Activated naive CD4-positive, alpha-beta T cell treated with anti-CD3 and anti-CD28 coated beads, Interleukin-2, amount 50 U/mL, for 72 hours (primary cell): ENCODE measurements around the gene RTN4RL1. TPM values are rescaled to one million over a fixed set of nuclear protein-coding genes. Genes with fewer than 3 reads are reported as not detected.
"Not testable (repeated sequence)": the region's sequence is repeated elsewhere in the genome, so short reads cannot be mapped to it uniquely, and the experiment has no call there.

Experiments
- ATAC-seq, 2 donors: fragments of 150-1000 bp; cut with Tn5 transposase; 2 replicates each; pipeline ENCODE4 v1.10.0; 2021; ENCODE audit warnings: mild to moderate bottlenecking in 2 of 2, moderate library complexity in 2 of 2
- DNase-seq, 2 donors: peaks; one replicate each; pipeline ENCODE4 v3.0.0; 2021 to 2022; ENCODE audit warnings: low spot score in 2 of 2
- H3K27ac Mint-ChIP-seq, 2 donors: one replicate each; pipeline ENCODE4 v1.8.0; 2022; ENCODE audit warnings: mild to moderate bottlenecking in 2 of 2, mixed read lengths in 2 of 2
- H3K36me3 Mint-ChIP-seq, 2 donors: one replicate each; pipeline ENCODE4 v1.8.0; 2022; ENCODE audit warnings: mixed read lengths in 2 of 2
- H3K9me3 Mint-ChIP-seq, 2 donors: one replicate each; pipeline ENCODE4 v1.8.0; 2022; ENCODE audit warnings: mixed read lengths in 2 of 2
- total RNA-seq, 2 donors: library from RNA; stranded (reverse); gene quantifications; one replicate each; pipeline ENCODE4 v1.2.3, GENCODE V29; 2022

RTN4RL1 gene
- total RNA-seq, 2 donors from 2014 or later = 0.06 to 0.07 TPM

GRCh38 chr17:1896243-1897104 is 128.7 kb downstream of the RTN4RL1 start:
- Mint-ChIP-seq H3K9me3 (no peaks in the 10 kb centered on the region), H3K27ac (peak overlapping the region in 1 of 2 donors; percentile 16), H3K36me3 (peaks cover 0 to 9% of the 10 kb centered on the region in 2 donors)
- peak in 1 of 2 donors; percentile 58 for ATAC-seq
- no peak for DNase-seq

- not testable (repeated sequence) for H3K9me3 Mint-ChIP-seq, ATAC-seq, H3K36me3 Mint-ChIP-seq, DNase-seq, H3K27ac Mint-ChIP-seq
Measured at GRCh38 chr17:1895479-1895878, 129.7 kb downstream of the RTN4RL1 start.

- H3K36me3 Mint-ChIP-seq = peaks cover 0 to 9% of the 10 kb centered on the region in 2 donors
- H3K27ac Mint-ChIP-seq = peak overlapping the region in 1 of 2 donors; percentile 83
- no peaks in the 10 kb centered on the region for H3K9me3 Mint-ChIP-seq
- no peak for DNase-seq
- ATAC-seq = no peak
Measured at GRCh38 chr17:1894753-1895339, 130.3 kb downstream of the RTN4RL1 start.

GRCh38 chr17:1890758-1891450 is 134.2 kb downstream of the RTN4RL1 start:
- H3K36me3 Mint-ChIP-seq = peaks cover 9 to 13% of the 10 kb centered on the region in 2 donors
- ATAC-seq (peak; percentile 86 to 92), DNase-seq (no peak)
- no peaks in the 10 kb centered on the region for H3K9me3 Mint-ChIP-seq
- peak overlapping the region; percentile 36 to 73 for H3K27ac Mint-ChIP-seq

- Mint-ChIP-seq H3K9me3 (no peaks in the 10 kb centered on the region), H3K27ac (no peak overlapping the region), H3K36me3 (peaks cover 24 to 27% of the 10 kb centered on the region in 2 donors)
- DNase-seq (no peak), ATAC-seq (no peak)
Measured at GRCh38 chr17:1888741-1889140, 136.4 kb downstream of the RTN4RL1 start.

Other genes with a start within 250 kb of the RTN4RL1 start
- 10 to 100 TPM; 18.5 to 19.8 TPM for gene SMYD4, start 195.4 kb downstream of the RTN4RL1 start, total RNA-seq
- gene RPA1, start 195.3 kb downstream of the RTN4RL1 start, total RNA-seq = 100 to 1,000 TPM; 118 to 174 TPM
- 10 to 100 TPM; 30.5 to 38.0 TPM for gene DPH1, start 4.8 kb upstream of the RTN4RL1 start, total RNA-seq
- gene OVCA2, start 16.7 kb upstream of the RTN4RL1 start, total RNA-seq = 10 to 100 TPM; 21.8 to 30.7 TPM
- gene HIC1, start 29.8 kb upstream of the RTN4RL1 start, total RNA-seq = 10 to 100 TPM; 36.8 to 41.8 TPM